ENCODE results near the gene P3R3URF. TPM values are rescaled to one million over a fixed set of nuclear protein-coding genes. Genes with fewer than 3 reads are reported as not detected.

Gene P3R3URF
- total RNA-seq, 1 experiment from 2014 or later, result not detected

DNA sequence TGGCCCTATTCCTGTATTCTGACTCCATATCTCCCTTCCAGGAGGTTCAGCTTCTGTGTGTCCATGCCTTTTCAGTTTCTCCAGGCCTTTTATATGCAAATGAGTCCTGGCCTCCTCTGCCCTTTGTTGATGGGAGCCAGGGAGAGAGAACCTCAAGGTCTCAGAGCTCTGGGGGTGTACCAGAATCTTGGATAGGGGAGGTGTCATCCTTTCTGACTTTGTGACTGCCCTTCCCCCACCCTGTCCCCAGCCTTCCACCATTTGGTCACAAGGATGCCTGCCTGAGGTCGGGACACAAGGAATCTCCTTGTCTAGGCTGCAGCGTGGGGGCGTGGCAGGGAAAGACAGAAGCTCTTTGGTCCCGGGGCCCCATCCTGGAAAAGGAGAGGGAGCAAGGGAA, 45.5 kb upstream of the P3R3URF start:
- no peaks in the 10 kb centered on the region for H3K27me3 ChIP-seq (ENCODE audit: insufficient read depth, low read length)
- peak overlapping the region; percentile 21 for H2AFZ ChIP-seq (ENCODE audit: low read depth, low read length, poor library complexity, severe bottlenecking)
- H3K4me3 ChIP-seq (replicated peaks in 1 of 2; ENCODE audit: low read depth in 1 of 2, low read length in 2 of 2), result no peak overlapping the region
- H4K20me1 ChIP-seq (ENCODE audit: insufficient read depth), result no peaks in the 10 kb centered on the region
- ChIA-PET CTCF (interaction anchor here (1.2 kb wide), 1 partner anchor 39 kb away, joined by 4 read pairs; no protein-coding TSS in a partner anchor), RAD21 (ENCODE audit: low non-redundant PET in 1 of 2, low total read pairs in 2 of 2, uncharacterized antibody in 2 of 2, unreplicated experiment in 2 of 2) (no interaction called here), POLR2A (interaction anchor here (0.8 kb wide), 1 partner anchor 39 kb away, joined by 5 read pairs; no protein-coding TSS in a partner anchor)
- ATAC-seq (no peak), DNase-seq (ENCODE audit: low read depth, low spot score) (no peak)
- H3K79me2 ChIP-seq (ENCODE audit: insufficient read depth, low read length), result no peaks in the 10 kb centered on the region
- no peak overlapping the region for H3K27ac ChIP-seq (ENCODE audit: low read depth, low read length)
- H3K36me3 ChIP-seq (ENCODE audit: control insufficient read depth in 1 of 2, insufficient read depth in 2 of 2, low read length in 2 of 2), result no peaks in the 10 kb centered on the region
- peaks cover 3 to 27% of the 10 kb centered on the region in 2 experiments; a peak in 3 of 4 replicates for H3K4me1 ChIP-seq (ENCODE audit: control insufficient read depth in 1 of 2, insufficient read depth in 2 of 2, low read length in 2 of 2)
- no TSS peak for BruUV-seq (replicated peaks)
- no peak overlapping the region for H3K4me2 ChIP-seq (ENCODE audit: low read length)
- H3K9me3 ChIP-seq (ENCODE audit: control insufficient read depth in 1 of 2, insufficient read depth in 1 of 2, low read depth in 1 of 2, low read length in 2 of 2), result no peaks in the 10 kb centered on the region
- no peaks in the 10 kb centered on the region for H3K9me2 ChIP-seq (ENCODE audit: insufficient read depth)
- H3K9ac ChIP-seq (ENCODE audit: low read length), result no peak overlapping the region
- intact Hi-C loops (cut with micrococcal nuclease), result no loop called here
- TF ChIP-seq ZNF274 (IDR thresholded peaks at IDR 0.05; ENCODE audit: low read depth, low read length), result no peak
- TF ChIP-seq CEBPB (IDR thresholded peaks at IDR 0.05; ENCODE audit: low read depth), result no peak
- TF ChIP-seq ELF1 (IDR thresholded peaks at IDR 0.05; ENCODE audit: borderline replicate concordance, low read depth), result no peak
- TF ChIP-seq EGR1 (IDR thresholded peaks at IDR 0.05; ENCODE audit: low read depth), result no peak
- no peak for TF ChIP-seq JUND (IDR thresholded peaks at IDR 0.05)

DNA sequence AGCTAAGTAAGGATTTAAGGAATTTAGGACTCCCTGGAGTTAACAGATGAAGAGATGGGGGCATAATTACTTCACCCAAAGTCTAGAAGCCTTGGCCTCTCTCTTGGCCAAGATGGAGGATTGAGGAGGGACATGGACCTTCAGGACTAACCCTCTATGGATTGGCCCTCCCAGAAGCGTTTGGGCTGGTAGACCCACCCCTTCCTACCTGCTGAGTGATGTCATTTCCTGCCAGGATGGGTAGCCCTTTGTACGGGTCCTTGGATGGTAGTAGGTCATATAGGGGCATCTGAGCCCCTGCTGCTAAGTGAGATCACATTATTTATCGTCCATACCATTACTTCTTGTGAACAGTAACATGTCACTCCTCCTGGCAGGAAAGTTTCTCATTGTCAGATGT, 44.5 kb upstream of the P3R3URF start:
- POLR2A ChIA-PET, result no interaction called here
- RAD21 ChIA-PET (ENCODE audit: low non-redundant PET in 1 of 2, low total read pairs in 2 of 2, uncharacterized antibody in 2 of 2, unreplicated experiment in 2 of 2), result no interaction called here
- no TSS peak for BruUV-seq (replicated peaks)
- H3K79me2 ChIP-seq (ENCODE audit: insufficient read depth, low read length), result no peaks in the 10 kb centered on the region
- H3K9ac ChIP-seq (ENCODE audit: low read length), result no peak overlapping the region
- no peak for DNase-seq (ENCODE audit: low read depth, low spot score)
- peaks cover 3 to 27% of the 10 kb centered on the region in 2 experiments; a peak in 3 of 4 replicates for H3K4me1 ChIP-seq (ENCODE audit: control insufficient read depth in 1 of 2, insufficient read depth in 2 of 2, low read length in 2 of 2)
- peak overlapping the region; percentile 30; the same call in 1 of the 2 replicates for H3K4me2 ChIP-seq (ENCODE audit: low read length)
- CTCF ChIA-PET, result no interaction called here
- intact Hi-C loops (cut with micrococcal nuclease), result no loop called here
- peak; percentile 55 for ATAC-seq
- H3K4me3 ChIP-seq (replicated peaks in 1 of 2; ENCODE audit: low read depth in 1 of 2, low read length in 2 of 2), result peak overlapping the region; percentile 1 to 30; a peak in 2 of 4 replicates
- no peak overlapping the region for H2AFZ ChIP-seq (ENCODE audit: low read depth, low read length, poor library complexity, severe bottlenecking)
- H4K20me1 ChIP-seq (ENCODE audit: insufficient read depth), result no peaks in the 10 kb centered on the region
- TF ChIP-seq ELF1 (IDR thresholded peaks at IDR 0.05; ENCODE audit: borderline replicate concordance, low read depth), result no peak
- peak; percentile 37; the same call in 1 of the 2 replicates for TF ChIP-seq POLR2AphosphoS5 (IDR thresholded peaks at IDR 0.05; ENCODE audit: low read depth, low read length)
- TF ChIP-seq POLR2A (IDR thresholded peaks at IDR 0.05; ENCODE audit: borderline replicate concordance, extremely low read depth, insufficient read depth, insufficient read length), result peak; percentile 87
- no peak for TF ChIP-seq EZH2phosphoT487 (IDR thresholded peaks at IDR 0.05; ENCODE audit: borderline replicate concordance)
- H3K36me3 ChIP-seq (ENCODE audit: control insufficient read depth in 1 of 2, insufficient read depth in 2 of 2, low read length in 2 of 2), result no peaks in the 10 kb centered on the region
- H3K27ac ChIP-seq (ENCODE audit: low read depth, low read length), result no peak overlapping the region
- H3K9me2 ChIP-seq (ENCODE audit: insufficient read depth), result no peaks in the 10 kb centered on the region
- no peaks in the 10 kb centered on the region for H3K27me3 ChIP-seq (ENCODE audit: insufficient read depth, low read length)
- no peaks in the 10 kb centered on the region for H3K9me3 ChIP-seq (ENCODE audit: control insufficient read depth in 1 of 2, insufficient read depth in 1 of 2, low read depth in 1 of 2, low read length in 2 of 2)
